ENCODE results near the gene TRDN.

TRDN gene

DNA sequence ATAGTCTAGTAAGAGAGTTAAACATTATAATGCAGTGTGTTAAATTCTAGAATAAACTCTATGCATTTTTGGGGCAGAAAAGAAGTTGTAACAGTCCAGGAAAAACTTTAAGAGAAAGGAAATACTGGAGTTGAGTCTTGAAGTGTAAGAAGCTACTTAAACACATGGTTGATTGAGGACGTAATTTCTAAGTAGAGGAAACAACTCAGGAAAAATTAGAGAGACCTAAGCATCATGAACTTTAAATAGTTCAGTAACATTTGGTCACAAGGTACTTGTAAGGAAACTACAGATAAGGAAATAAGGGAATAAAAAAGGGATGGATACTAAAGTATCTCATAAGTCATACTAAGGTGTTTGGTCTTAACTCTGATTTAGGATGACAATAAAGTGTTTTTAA lies 4.7 kb upstream of the TRDN start:
- no peak overlapping the region for H3K4me3 Mint-ChIP-seq
- no peaks in the 10 kb centered on the region for H3K4me1 Mint-ChIP-seq
- no peaks in the 10 kb centered on the region for H3K27me3 Mint-ChIP-seq
- H3K36me3 Mint-ChIP-seq = no peaks in the 10 kb centered on the region
- H3K9me3 Mint-ChIP-seq = no peaks in the 10 kb centered on the region
- no peak overlapping the region for H3K27ac Mint-ChIP-seq

DNA sequence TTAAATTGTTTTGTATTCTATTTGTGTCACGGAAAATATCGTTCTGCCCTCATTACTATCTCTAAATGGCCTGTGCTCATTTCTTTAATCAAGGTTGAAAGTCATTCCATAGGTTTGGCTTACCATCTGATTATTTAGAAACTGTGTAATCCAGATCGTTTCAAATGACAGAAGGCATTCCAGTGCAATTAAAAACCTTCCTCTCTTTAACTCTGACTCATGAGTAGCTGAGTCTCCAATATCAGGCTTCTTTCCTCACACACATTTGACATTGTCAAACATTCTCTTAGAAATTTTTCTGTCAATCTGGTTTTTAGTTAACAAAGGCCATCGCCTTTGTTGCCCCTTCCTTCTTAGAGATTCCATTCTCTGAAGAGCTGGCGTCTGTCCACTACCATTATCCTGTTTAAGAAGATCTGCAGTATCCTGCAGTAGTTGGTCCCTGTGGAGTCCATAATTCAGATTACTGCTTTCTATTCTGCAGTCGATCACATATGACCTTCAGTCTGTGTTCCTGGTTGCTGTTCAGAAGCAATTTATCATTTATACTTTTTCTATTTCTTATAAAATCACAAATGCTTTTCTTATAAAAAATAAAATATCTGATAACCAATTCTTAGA lies 3.9 kb upstream of the TRDN start:
- Mint-ChIP-seq H3K27ac (no peak overlapping the region), H3K4me3 (no peak overlapping the region), H3K4me1 (no peaks in the 10 kb centered on the region), H3K9me3 (no peaks in the 10 kb centered on the region), H3K27me3 (no peaks in the 10 kb centered on the region), H3K36me3 (no peaks in the 10 kb centered on the region)

- Mint-ChIP-seq H3K27me3 (no peaks in the 10 kb centered on the region), H3K9me3 (no peaks in the 10 kb centered on the region), H3K36me3 (no peaks in the 10 kb centered on the region), H3K4me1 (no peaks in the 10 kb centered on the region), H3K4me3 (no peak overlapping the region), H3K27ac (no peak overlapping the region)
Observed at GRCh38 chr6:123638865-123639264, 2.1 kb upstream of the TRDN start.

- Mint-ChIP-seq H3K9me3 (no peaks in the 10 kb centered on the region), H3K27ac (no peak overlapping the region), H3K36me3 (no peaks in the 10 kb centered on the region), H3K4me1 (no peaks in the 10 kb centered on the region), H3K4me3 (no peak overlapping the region), H3K27me3 (no peaks in the 10 kb centered on the region)
Observed at GRCh38 chr6:123636282-123636681, 468 bp downstream of the TRDN start.

GRCh38 chr6:123635567-123635966 lies 1.2 kb downstream of the TRDN start:
- H3K4me3 Mint-ChIP-seq = no peak overlapping the region
- H3K27me3 Mint-ChIP-seq = no peaks in the 10 kb centered on the region
- H3K27ac Mint-ChIP-seq = no peak overlapping the region
- no peaks in the 10 kb centered on the region for H3K9me3 Mint-ChIP-seq
- H3K36me3 Mint-ChIP-seq = no peaks in the 10 kb centered on the region
- no peaks in the 10 kb centered on the region for H3K4me1 Mint-ChIP-seq

- no peaks in the 10 kb centered on the region for H3K27me3 Mint-ChIP-seq
- H3K36me3 Mint-ChIP-seq = no peaks in the 10 kb centered on the region
- H3K27ac Mint-ChIP-seq = no peak overlapping the region
- no peaks in the 10 kb centered on the region for H3K4me1 Mint-ChIP-seq
- H3K4me3 Mint-ChIP-seq = no peak overlapping the region
- no peaks in the 10 kb centered on the region for H3K9me3 Mint-ChIP-seq
Observed at GRCh38 chr6:123635144-123635543, 1.6 kb downstream of the TRDN start.

GRCh38 chr6:123632641-123633040 lies 4.1 kb downstream of the TRDN start:
- Mint-ChIP-seq H3K36me3 (no peaks in the 10 kb centered on the region), H3K9me3 (no peaks in the 10 kb centered on the region), H3K4me3 (no peak overlapping the region), H3K27ac (no peak overlapping the region), H3K27me3 (no peaks in the 10 kb centered on the region), H3K4me1 (no peaks in the 10 kb centered on the region)

- Mint-ChIP-seq H3K27me3 (no peaks in the 10 kb centered on the region), H3K36me3 (no peaks in the 10 kb centered on the region), H3K4me3 (no peak overlapping the region), H3K4me1 (no peaks in the 10 kb centered on the region), H3K27ac (no peak overlapping the region), H3K9me3 (no peaks in the 10 kb centered on the region)
Observed at GRCh38 chr6:123629258-123629941, 7.3 kb downstream of the TRDN start.

- H3K4me3 Mint-ChIP-seq = no peak overlapping the region
- peaks cover 5% of the 10 kb centered on the region for H3K9me3 Mint-ChIP-seq
- no peaks in the 10 kb centered on the region for H3K4me1 Mint-ChIP-seq
- no peaks in the 10 kb centered on the region for H3K27me3 Mint-ChIP-seq
- H3K36me3 Mint-ChIP-seq = no peaks in the 10 kb centered on the region
- no peak overlapping the region for H3K27ac Mint-ChIP-seq
Observed at GRCh38 chr6:123625696-123626095, 11.1 kb downstream of the TRDN start.

- no peak overlapping the region for H3K4me3 Mint-ChIP-seq
- H3K27ac Mint-ChIP-seq = no peak overlapping the region
- H3K36me3 Mint-ChIP-seq = no peaks in the 10 kb centered on the region
- peaks cover 5% of the 10 kb centered on the region for H3K9me3 Mint-ChIP-seq
- H3K27me3 Mint-ChIP-seq = no peaks in the 10 kb centered on the region
- no peaks in the 10 kb centered on the region for H3K4me1 Mint-ChIP-seq
Observed at GRCh38 chr6:123622780-123623179, 14.0 kb downstream of the TRDN start.

DNA sequence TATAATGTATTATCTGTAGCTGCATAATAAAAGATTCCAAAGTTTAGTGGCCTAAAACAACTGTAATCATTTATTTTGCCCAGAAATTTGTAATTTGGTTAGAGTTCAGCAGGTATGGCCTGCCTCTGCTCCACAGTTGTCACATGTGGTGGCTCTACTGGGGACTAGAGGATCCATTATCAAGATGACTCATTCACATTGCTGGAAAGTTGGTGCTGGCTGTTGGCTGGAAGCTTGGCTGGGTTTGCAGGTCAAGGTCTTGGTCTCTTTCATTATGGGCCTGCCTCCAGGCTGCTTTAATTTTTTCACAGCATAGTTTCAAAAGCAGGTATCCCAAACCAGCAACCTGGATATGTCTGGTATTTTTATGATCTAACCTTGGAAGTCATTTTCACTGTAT lies 17.6 kb downstream of the TRDN start:
- peaks cover 5% of the 10 kb centered on the region for H3K9me3 Mint-ChIP-seq
- H3K4me3 Mint-ChIP-seq = no peak overlapping the region
- H3K27me3 Mint-ChIP-seq = no peaks in the 10 kb centered on the region
- no peak overlapping the region for H3K27ac Mint-ChIP-seq
- no peaks in the 10 kb centered on the region for H3K36me3 Mint-ChIP-seq
- H3K4me1 Mint-ChIP-seq = no peaks in the 10 kb centered on the region

DNA sequence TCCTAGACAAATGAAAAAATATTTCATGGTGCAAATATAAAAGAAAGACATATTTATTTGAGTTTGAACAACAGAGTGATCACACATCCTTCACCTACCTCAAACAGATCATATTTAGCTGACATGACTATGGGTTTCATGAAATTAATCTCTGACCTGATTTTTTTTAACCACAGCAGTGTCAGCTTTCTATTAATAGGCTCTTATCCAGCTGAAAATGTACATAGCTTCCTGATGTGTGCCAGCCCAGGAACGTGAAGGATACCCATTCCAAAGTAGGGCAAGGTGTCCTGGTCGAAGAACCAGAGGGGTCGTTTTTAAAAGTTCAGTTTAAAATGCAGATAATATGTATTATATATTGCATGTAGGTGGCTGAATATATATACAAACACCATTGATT lies 19.8 kb downstream of the TRDN start:
- Mint-ChIP-seq H3K9me3 (peaks cover 5% of the 10 kb centered on the region), H3K36me3 (no peaks in the 10 kb centered on the region), H3K27me3 (no peaks in the 10 kb centered on the region), H3K27ac (no peak overlapping the region), H3K4me1 (no peaks in the 10 kb centered on the region), H3K4me3 (no peak overlapping the region)

- Mint-ChIP-seq H3K9me3 (no peaks in the 10 kb centered on the region), H3K27ac (no peak overlapping the region), H3K4me3 (no peak overlapping the region), H3K36me3 (no peaks in the 10 kb centered on the region), H3K4me1 (no peaks in the 10 kb centered on the region), H3K27me3 (no peaks in the 10 kb centered on the region)
Observed at GRCh38 chr6:123616016-123616415, 20.7 kb downstream of the TRDN start.

DNA sequence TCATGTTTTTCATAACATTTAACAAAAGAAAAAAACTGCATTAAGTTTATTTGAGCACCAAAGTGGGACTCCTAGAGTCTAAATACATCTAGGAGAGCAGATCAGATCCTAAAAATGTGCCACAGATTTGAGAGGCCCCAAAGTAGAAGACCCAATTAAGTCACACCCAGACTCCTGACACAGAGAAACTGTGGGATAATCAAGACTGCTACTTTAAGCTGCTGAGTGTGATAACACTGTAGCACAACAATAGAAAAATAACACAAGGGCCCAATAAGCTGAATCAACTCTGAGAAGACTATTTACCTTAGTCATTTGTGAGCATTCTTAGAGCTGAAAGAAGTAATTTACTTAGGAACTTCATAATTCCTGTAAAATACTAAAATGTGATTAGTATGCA lies 26.0 kb downstream of the TRDN start:
- Mint-ChIP-seq H3K9me3 (no peaks in the 10 kb centered on the region), H3K4me1 (no peaks in the 10 kb centered on the region), H3K27ac (no peak overlapping the region), H3K4me3 (no peak overlapping the region), H3K36me3 (no peaks in the 10 kb centered on the region), H3K27me3 (no peaks in the 10 kb centered on the region)

- Mint-ChIP-seq H3K9me3 (no peaks in the 10 kb centered on the region), H3K4me3 (no peak overlapping the region), H3K27ac (no peak overlapping the region), H3K27me3 (no peaks in the 10 kb centered on the region), H3K4me1 (no peaks in the 10 kb centered on the region), H3K36me3 (no peaks in the 10 kb centered on the region)
Observed at GRCh38 chr6:123604067-123604466, 32.7 kb downstream of the TRDN start.

DNA sequence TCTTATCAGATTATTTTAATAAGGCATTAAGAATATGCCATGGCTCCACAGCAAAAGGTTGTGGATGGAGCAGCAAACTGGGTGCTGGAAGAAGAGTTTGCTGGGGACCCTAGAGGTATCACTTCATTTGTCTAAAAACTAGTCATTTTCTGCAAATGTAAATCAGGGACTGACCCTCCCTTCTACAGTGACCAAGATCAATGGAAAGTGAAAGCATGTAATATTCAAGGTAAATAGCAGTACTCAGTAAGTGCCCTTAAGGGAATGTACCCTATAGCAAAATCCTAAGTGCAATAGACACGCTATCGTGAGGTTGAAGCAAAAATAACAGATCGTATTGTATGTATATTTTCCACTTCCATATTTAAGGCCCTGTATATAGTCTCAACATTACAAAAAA lies 38.7 kb downstream of the TRDN start:
- H3K4me1 Mint-ChIP-seq = no peaks in the 10 kb centered on the region
- no peak overlapping the region for H3K27ac Mint-ChIP-seq
- no peaks in the 10 kb centered on the region for H3K27me3 Mint-ChIP-seq
- H3K4me3 Mint-ChIP-seq = no peak overlapping the region
- H3K9me3 Mint-ChIP-seq = no peaks in the 10 kb centered on the region
- H3K36me3 Mint-ChIP-seq = no peaks in the 10 kb centered on the region

DNA sequence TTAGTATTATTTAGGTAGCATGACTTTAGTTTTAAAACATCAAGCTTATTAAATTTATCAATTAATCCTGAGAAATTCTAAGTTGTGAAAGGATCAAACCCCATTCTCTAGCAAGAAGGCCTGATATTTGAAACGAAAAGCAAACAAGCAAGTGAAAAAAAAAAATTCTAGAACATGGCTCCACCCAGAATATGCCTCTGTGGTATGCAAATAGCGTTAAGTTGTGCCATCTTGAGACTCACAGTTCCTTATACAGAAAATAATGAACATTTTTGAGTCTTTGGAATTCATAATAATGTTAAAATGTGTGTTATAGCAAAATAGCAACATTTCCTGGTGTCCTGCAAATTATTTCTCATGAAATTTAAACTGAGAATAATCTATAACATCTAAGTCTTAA lies 42.0 kb downstream of the TRDN start:
- H3K27me3 Mint-ChIP-seq = no peaks in the 10 kb centered on the region
- H3K27ac Mint-ChIP-seq = no peak overlapping the region
- no peaks in the 10 kb centered on the region for H3K36me3 Mint-ChIP-seq
- no peaks in the 10 kb centered on the region for H3K4me1 Mint-ChIP-seq
- H3K4me3 Mint-ChIP-seq = no peak overlapping the region
- H3K9me3 Mint-ChIP-seq = no peaks in the 10 kb centered on the region
